Measurements from ENCODE around the gene SORCS2. TPM values are rescaled to one million over a fixed set of nuclear protein-coding genes. Genes with fewer than 3 reads are reported as not detected.

SORCS2 gene
- total RNA-seq, 4 donors from 2014 or later = 0.26 to 17.1 (median 2.9) TPM

DNA sequence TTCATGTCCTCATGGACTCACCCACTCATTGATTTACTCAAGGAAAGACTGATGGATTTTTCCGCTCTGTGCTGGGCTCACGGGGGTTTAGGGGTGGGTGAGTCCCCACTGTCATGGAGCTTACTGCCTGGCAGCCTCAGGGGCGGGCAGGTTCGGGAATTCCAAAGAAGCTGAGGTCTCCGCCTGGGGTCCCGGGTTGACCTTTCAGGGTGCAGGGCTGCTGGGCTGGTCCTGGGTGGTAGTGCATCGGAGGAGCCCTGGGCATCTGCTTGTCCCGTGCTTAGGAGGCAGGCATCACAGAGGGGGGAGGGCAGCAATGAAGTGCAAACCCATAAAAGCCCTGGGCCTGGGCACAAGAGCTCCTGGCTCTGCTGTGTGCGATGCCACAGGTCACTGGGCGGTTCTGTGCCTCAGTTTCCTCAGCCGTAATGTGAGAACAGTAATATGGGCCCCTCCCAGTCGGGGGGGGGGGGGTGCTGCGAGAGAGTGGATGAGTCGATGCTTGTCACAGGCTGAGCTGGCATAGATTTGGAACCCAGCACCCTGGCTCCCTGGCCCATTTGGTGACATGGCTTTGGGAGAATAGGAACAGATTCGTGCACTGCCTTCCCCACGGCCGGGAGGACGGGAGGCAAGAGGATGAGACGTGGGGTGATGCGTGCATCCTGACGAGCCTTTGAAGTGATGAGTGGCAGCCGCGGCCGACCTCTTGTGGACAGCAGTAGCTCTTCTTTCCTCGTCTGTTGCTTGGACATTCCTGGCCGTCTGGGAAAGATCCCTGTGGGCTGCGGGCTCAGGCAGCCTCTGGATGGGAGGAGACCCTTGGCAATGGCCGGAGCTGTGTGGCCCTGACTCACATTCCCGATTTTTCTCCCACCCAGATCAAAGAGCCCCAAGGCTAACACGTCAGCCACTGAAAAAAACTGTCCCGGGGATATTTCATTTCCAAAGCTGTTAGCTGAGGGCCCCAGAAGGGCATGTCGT, 200.4 kb downstream of the SORCS2 start:
- Histone ChIP-seq H3K36me3 (no peaks in the 10 kb centered on the region), H3K27me3 (no peaks in the 10 kb centered on the region), H3K27ac (no peak overlapping the region), H3K9me3 (no peaks in the 10 kb centered on the region), H3K4me1 (no peaks in the 10 kb centered on the region), H3K4me3 (no peak overlapping the region)
- DNase-seq = peak; percentile 28 to 41
- no peak for TF ChIP-seq POLR2A (IDR thresholded peaks at IDR 0.05)
- TF ChIP-seq, protein P1, sequence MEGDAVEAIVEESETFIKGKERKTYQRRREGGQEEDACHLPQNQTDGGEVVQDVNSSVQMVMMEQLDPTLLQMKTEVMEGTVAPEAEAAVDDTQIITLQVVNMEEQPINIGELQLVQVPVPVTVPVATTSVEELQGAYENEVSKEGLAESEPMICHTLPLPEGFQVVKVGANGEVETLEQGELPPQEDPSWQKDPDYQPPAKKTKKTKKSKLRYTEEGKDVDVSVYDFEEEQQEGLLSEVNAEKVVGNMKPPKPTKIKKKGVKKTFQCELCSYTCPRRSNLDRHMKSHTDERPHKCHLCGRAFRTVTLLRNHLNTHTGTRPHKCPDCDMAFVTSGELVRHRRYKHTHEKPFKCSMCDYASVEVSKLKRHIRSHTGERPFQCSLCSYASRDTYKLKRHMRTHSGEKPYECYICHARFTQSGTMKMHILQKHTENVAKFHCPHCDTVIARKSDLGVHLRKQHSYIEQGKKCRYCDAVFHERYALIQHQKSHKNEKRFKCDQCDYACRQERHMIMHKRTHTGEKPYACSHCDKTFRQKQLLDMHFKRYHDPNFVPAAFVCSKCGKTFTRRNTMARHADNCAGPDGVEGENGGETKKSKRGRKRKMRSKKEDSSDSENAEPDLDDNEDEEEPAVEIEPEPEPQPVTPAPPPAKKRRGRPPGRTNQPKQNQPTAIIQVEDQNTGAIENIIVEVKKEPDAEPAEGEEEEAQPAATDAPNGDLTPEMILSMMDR (IDR thresholded peaks at IDR 0.05) = peak in 2 of 4 experiments; percentile 12 to 35
- intact Hi-C loops (cut with DNase I; ENCODE audit: low total_unique reads) = no loop called here

DNA sequence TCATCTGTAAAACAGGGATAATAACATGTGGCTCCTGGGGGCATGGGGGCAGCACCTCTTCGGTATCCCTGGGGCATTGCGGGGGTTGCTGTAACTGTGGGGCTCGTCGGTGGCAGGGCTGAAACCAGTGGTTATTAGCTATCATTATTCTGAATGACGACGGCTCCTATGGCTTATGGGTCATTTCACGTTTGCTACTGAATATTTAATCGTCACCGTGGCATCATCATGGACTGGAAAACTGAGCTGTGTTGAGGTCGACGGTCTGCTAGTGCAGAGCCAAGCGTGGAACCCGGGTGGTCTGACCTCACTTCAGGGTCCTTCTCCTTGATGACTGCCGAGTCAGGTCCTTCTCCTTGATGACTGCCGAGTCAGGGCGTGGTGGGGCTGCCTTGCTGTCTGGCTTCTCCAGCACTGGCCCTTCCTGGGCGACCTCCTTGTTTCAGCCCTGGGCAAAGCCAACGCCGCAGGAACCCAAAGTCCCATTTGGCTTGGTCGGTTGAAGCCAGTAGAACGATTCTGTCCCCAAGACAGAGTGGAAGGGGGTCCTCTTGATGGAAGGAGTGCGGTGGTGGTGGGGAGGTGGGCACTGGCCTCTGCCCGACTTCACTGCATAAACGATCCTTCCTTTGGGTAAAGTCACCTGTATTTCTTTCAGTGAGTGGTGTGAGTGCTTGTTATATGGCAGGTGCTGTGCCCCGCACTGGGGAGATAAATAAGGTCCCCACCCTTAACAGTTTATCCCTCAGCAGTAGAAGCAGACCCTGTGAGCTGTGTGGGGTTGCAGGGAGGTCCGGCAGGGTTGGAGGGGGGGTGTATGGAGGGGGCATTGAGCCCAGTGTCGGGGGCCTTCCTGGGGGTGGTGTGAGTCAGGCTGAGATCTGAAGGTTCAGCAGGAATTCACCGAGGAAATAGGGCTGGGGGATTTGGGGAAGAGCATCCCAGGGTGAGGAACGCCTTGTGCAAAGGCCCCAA, 201.6 kb downstream of the SORCS2 start:
- no peak for TF ChIP-seq POLR2A (IDR thresholded peaks at IDR 0.05)
- TF ChIP-seq, protein P1 (IDR thresholded peaks at IDR 0.05) = no peak
- Histone ChIP-seq H3K36me3 (no peaks in the 10 kb centered on the region), H3K27ac (no peak overlapping the region), H3K4me3 (no peak overlapping the region), H3K4me1 (no peaks in the 10 kb centered on the region), H3K27me3 (no peaks in the 10 kb centered on the region), H3K9me3 (no peaks in the 10 kb centered on the region)
- peak in 1 of 2 donors; percentile 6 for DNase-seq
- intact Hi-C loops (cut with DNase I; ENCODE audit: low total_unique reads) = no loop called here

DNA sequence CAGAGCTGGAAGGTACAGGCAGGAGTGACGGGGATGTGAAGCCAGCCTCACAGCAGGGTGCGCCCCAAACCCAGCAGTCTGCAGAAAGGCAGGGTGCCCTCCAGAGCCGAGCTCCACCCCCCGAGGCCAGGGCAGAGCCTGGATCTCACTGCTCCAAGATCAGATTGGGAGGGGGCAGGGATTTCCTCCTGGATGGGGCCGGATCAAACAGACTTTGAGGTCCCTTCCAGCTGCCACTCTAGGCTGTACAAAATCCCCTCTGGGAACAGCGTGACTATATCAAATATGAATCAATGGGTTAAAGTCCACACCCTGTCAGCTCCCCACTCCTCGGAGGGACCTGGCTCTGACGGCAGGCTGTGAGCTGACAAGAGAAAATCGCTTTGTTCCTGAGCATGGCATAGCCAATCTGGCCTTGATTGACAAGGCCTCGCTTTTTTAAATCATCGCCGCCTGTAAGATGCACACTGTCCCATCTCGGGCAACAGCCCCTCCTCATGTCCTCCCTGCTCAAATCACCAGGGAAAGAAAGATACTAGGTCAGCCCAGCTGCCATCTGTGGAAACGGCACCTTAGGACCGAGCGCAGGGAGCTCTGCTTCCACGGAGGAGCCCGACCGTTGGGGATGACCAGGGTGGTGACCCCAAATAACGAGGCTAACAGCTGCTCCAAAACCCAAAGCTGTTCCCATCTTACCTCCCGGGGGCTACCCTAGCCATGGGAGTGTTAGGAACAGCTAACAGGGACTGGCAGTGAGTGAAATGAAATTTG, 202.5 kb downstream of the SORCS2 start:
- H3K4me1 ChIP-seq = no peaks in the 10 kb centered on the region
- H3K9me3 ChIP-seq = no peaks in the 10 kb centered on the region
- no peaks in the 10 kb centered on the region for H3K36me3 ChIP-seq
- no peak for TF ChIP-seq POLR2A (IDR thresholded peaks at IDR 0.05)
- TF ChIP-seq, protein P1 (IDR thresholded peaks at IDR 0.05) = no peak
- H3K27ac ChIP-seq = no peak overlapping the region
- intact Hi-C loops (cut with DNase I; ENCODE audit: low total_unique reads) = no loop called here
- no peaks in the 10 kb centered on the region for H3K27me3 ChIP-seq
- DNase-seq = peak in 1 of 2 donors; percentile 10
- no peak overlapping the region for H3K4me3 ChIP-seq

DNA sequence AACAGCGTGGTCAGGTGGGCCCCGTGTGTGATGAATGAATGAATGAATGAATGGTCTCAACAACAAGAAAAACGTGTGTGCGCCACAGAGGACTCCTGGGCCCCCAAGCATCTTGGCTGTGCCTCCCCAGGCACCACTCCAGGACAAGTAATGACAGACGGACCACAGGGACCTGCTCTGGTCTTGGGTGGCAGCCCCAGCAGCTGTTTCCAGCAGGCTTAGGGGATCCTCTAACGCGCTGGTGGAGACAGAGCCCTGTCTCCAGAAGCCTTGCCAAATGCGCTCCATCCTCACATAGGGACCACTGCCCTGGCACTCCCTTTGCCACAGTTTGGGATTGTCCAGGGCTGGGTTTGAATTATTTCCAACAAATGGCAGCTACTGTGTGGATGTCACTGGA, 203.3 kb downstream of the SORCS2 start:
- H3K4me3 ChIP-seq = no peak overlapping the region
- H3K9me3 ChIP-seq = no peaks in the 10 kb centered on the region
- H3K27me3 ChIP-seq = no peaks in the 10 kb centered on the region
- H3K27ac ChIP-seq = no peak overlapping the region
- no peaks in the 10 kb centered on the region for H3K36me3 ChIP-seq
- peak in 1 of 2 donors; percentile 4 for DNase-seq
- intact Hi-C loops (cut with DNase I; ENCODE audit: low total_unique reads) = no loop called here
- H3K4me1 ChIP-seq = no peaks in the 10 kb centered on the region
- TF ChIP-seq POLR2A (IDR thresholded peaks at IDR 0.05) = no peak
- TF ChIP-seq, protein P1 (IDR thresholded peaks at IDR 0.05) = no peak

Data from uterus (tissue), 4 donors.